Right ventricle myocardium superior (tissue), 1 donor: ENCODE data around the gene LILRB4. TPM values are rescaled to one million over a fixed set of nuclear protein-coding genes. Genes with fewer than 3 reads are reported as not detected.
"Not testable (repeated sequence)": the region's sequence is repeated elsewhere in the genome, so short reads cannot be mapped to it uniquely, and the experiment has no call there.

ENCODE experiments used
- ATAC-seq: fragments of 200-7000 bp; cut with Tn5 transposase; one replicate; pipeline ENCODE4 v1.9.1; 2020; ENCODE audit warnings: mild to moderate bottlenecking; ENCODE audit not compliant: poor library complexity
- DNase-seq: peaks from one replicate; pipeline ENCODE4 v3.0.0-alpha.2; 2020
- intact Hi-C: fragments of 100-400 bp; cut with DNase I; formaldehyde crosslinking; loops from one replicate; pipeline ENCODE4 v1.11.2; 2022
- microRNA-seq: library from miRNA; unstranded; fragments of <30 nt; microRNA quantifications from one replicate; pipeline ENCODE4 v1.2.0, GENCODE V29; 2020
- total RNA-seq: library from RNA; stranded (reverse); fragmentation: NEBNext Ultra II Directional; extraction: Animal tissue kit (Norgen Biotek cat#: 25700); gene quantifications from one replicate; pipeline ENCODE4 v1.2.1, GENCODE V29; 2021
- donor health status: DM: no; HTN: yes; CAD: no; lungs with severe emphysema.

LILRB4 gene
- total RNA-seq, 1 donor from 2014 or later = 3.8 TPM

- ATAC-seq (no peak), DNase-seq (no peak)
- intact Hi-C loops = no loop called here
Measured at GRCh38 chr19:54677217-54677616, 14.4 kb downstream of the LILRB4 start.

GRCh38 chr19:54681596-54681995 is 18.8 kb downstream of the LILRB4 start:
- DNase-seq, ATAC-seq, intact Hi-C loops: not testable (repeated sequence)

- intact Hi-C loops = no loop called here
- DNase-seq (no peak), ATAC-seq (no peak)
Measured at GRCh38 chr19:54682306-54682856, 19.6 kb downstream of the LILRB4 start.

- intact Hi-C loops = no loop called here
- DNase-seq = no peak
- ATAC-seq = no peak
Measured at GRCh38 chr19:54684527-54684926, 21.7 kb downstream of the LILRB4 start.

GRCh38 chr19:54691582-54692297 is 29.0 kb downstream of the LILRB4 start:
- intact Hi-C loops = no loop called here

GRCh38 chr19:54692298-54692615 is 29.5 kb downstream of the LILRB4 start:
- DNase-seq = no peak
- no peak for ATAC-seq
- intact Hi-C loops = no loop called here

More at GRCh38 chr19:54691582-54692297, 29.0 kb downstream of the LILRB4 start:
- ATAC-seq (no peak), DNase-seq (no peak)

- no peak for ATAC-seq
- intact Hi-C loops = no loop called here
Measured at GRCh38 chr19:54694648-54695047, 31.9 kb downstream of the LILRB4 start.

GRCh38 chr19:54696117-54696548 is 33.3 kb downstream of the LILRB4 start:
- ATAC-seq (no peak), DNase-seq (no peak)
- intact Hi-C loops = no loop called here

More at GRCh38 chr19:54694648-54695047, 31.9 kb downstream of the LILRB4 start:
- no peak for DNase-seq

GRCh38 chr19:54696766-54697165 is 34.0 kb downstream of the LILRB4 start:
- ATAC-seq (no peak), DNase-seq (no peak)
- intact Hi-C loops = no loop called here

GRCh38 chr19:54697716-54698115 is 34.9 kb downstream of the LILRB4 start:
- ATAC-seq, intact Hi-C loops, DNase-seq: not testable (repeated sequence)

GRCh38 chr19:54704928-54705327 is 42.1 kb downstream of the LILRB4 start:
- DNase-seq (no peak), ATAC-seq (no peak)
- intact Hi-C loops = no loop called here

- intact Hi-C loops = no loop called here
- ATAC-seq (no peak), DNase-seq (no peak)
Measured at GRCh38 chr19:54707962-54708361, 45.2 kb downstream of the LILRB4 start.

GRCh38 chr19:54708781-54709180 is 46.0 kb downstream of the LILRB4 start:
- intact Hi-C loops = no loop called here
- ATAC-seq = no peak
- no peak for DNase-seq

GRCh38 chr19:54709212-54709948 is 46.6 kb downstream of the LILRB4 start:
- DNase-seq = no peak
- intact Hi-C loops = no loop called here
- no peak for ATAC-seq

GRCh38 chr19:54709956-54710355 is 47.2 kb downstream of the LILRB4 start:
- ATAC-seq, intact Hi-C loops, DNase-seq: not testable (repeated sequence)

Small RNA genes lying within 50 kb of the gene (microRNA-seq; reads per million reads assigned to microRNA genes)
- not detected for gene MIR8061

Other genes starting within 250 kb of the LILRB4 start
- 1.5 TPM for gene TTYH1, start 247.5 kb upstream of the LILRB4 start, total RNA-seq
- 56.0 TPM for gene LENG8, start 213.8 kb upstream of the LILRB4 start, total RNA-seq
- gene LENG9, start 199.2 kb upstream of the LILRB4 start, total RNA-seq = 1.1 TPM
- 11.6 TPM for gene CDC42EP5, start 189.7 kb upstream of the LILRB4 start, total RNA-seq
- gene LAIR2, start 160.2 kb upstream of the LILRB4 start, total RNA-seq = not detected
- 1.7 TPM for gene LILRA2, start 89.2 kb upstream of the LILRB4 start, total RNA-seq
- gene LILRA1, start 69.4 kb upstream of the LILRB4 start, total RNA-seq = 0.48 TPM
- gene LILRB1, start 32.5 kb upstream of the LILRB4 start, total RNA-seq = 1.7 TPM
- gene KIR3DL3, start 61.5 kb downstream of the LILRB4 start, total RNA-seq = not detected
- gene KIR2DL3, start 75.5 kb downstream of the LILRB4 start, total RNA-seq = not detected
- gene KIR2DL1, start 106.8 kb downstream of the LILRB4 start, total RNA-seq = not detected
- gene KIR2DL4, start 140.6 kb downstream of the LILRB4 start, total RNA-seq = not detected
- gene KIR3DL1, start 153.5 kb downstream of the LILRB4 start, total RNA-seq = not detected
- not detected for gene KIR2DS4, start 169.7 kb downstream of the LILRB4 start, total RNA-seq
- gene KIR3DL2, start 187.5 kb downstream of the LILRB4 start, total RNA-seq = not detected
- gene FCAR, start 211.2 kb downstream of the LILRB4 start, total RNA-seq = 0.30 TPM
- not detected for gene NCR1, start 243.2 kb downstream of the LILRB4 start, total RNA-seq